Endothelial cell of umbilical vein (primary cell): ENCODE measurements around the gene PLS1. TPM values are rescaled to one million over a fixed set of nuclear protein-coding genes. Genes with fewer than 3 reads are reported as not detected.
A peak's percentile ranks its signal among the peaks of the same experiment; 100 is the strongest.

Experiments
- BruUV-seq: library from RNA; stranded (reverse); fragments of 400-500 nt; replicated peaks from 2 replicates; lab custom pipeline; 2021; lab: Mats Ljungman, UMichigan
- CTCF ChIA-PET: fragments of 300-600, 350-600 bp; sonication (Branson Sonifier 250); formaldehyde crosslinking; loops from one replicate; lab custom pipeline; 2021; ENCODE audit warnings: antibody characterized with exemption, inconsistent platforms; lab: Charles Lee
- POLR2A ChIA-PET: fragments of 300-600, 350-600 bp; sonication (Branson Sonifier 250); formaldehyde crosslinking; loops from one replicate; lab custom pipeline; 2021; ENCODE audit warnings: antibody characterized with exemption, inconsistent platforms; lab: Charles Lee
- DNase-seq: peaks from one replicate; pipeline ENCODE4 v3.0.0-alpha.2; 2011; ENCODE audit warnings: low read depth, low spot score
- FAIRE-seq: peaks from 2 replicates; lab custom pipeline; 2011; peaks lifted over from hg19 to GRCh38; lab: Jason Lieb, UNC
- H2AFZ ChIP-seq: 2 replicates; pipeline ENCODE4 v1.6.0; 2012; ENCODE audit warnings: low read depth, low read length, control low read depth, inconsistent platforms
- H3K27ac ChIP-seq: 2 replicates; pipeline ENCODE4 v1.5.1; 2011; ENCODE audit warnings: low read depth, mild to moderate bottlenecking, control low read depth, low read length, moderate library complexity; ENCODE audit not compliant: insufficient read depth
- H3K27me3 ChIP-seq, 2 experiments: 2 replicates each; pipeline versions ENCODE4 v1.6.0 to v1.6.1; 2011; ENCODE audit warnings: low read length in 2 of 2, mixed read lengths in 1 of 2; ENCODE audit not compliant: control insufficient read depth in 2 of 2, insufficient read depth in 2 of 2
- H3K36me3 ChIP-seq, 2 experiments: 2 replicates in 1 of 2; 3 replicates in 1 of 2; pipeline ENCODE4 v1.5.1; 2011; ENCODE audit warnings: low read length in 2 of 2, mild to moderate bottlenecking in 1 of 2, moderate library complexity in 1 of 2; ENCODE audit not compliant: control insufficient read depth in 2 of 2, insufficient read depth in 2 of 2; ENCODE audit errors: extremely low read depth in 1 of 2
- H3K4me1 ChIP-seq: 3 replicates; pipeline ENCODE4 v1.5.1; 2011; ENCODE audit warnings: mild to moderate bottlenecking, low read length; ENCODE audit not compliant: control insufficient read depth, insufficient read depth; ENCODE audit errors: extremely low read depth
- H3K4me2 ChIP-seq: 2 replicates; pipeline ENCODE4 v1.6.1; 2011; ENCODE audit warnings: low read length, control low read depth, mixed read lengths; ENCODE audit not compliant: insufficient read depth
- H3K4me3 ChIP-seq, 3 experiments: fragments of 200-600 bp in 1 of 3; sonication (generic), shearing (Covaris generic) in 1 of 3; replicated peaks in 1 of 3; 2 replicates each; pipeline ENCODE4 v1.5.1; 2011 to 2016; ENCODE audit warnings: control low read depth in 3 of 3, low read length in 3 of 3, mild to moderate bottlenecking in 2 of 3, inconsistent platforms in 1 of 3, low read depth in 1 of 3, moderate library complexity in 1 of 3; ENCODE audit not compliant: insufficient read depth in 1 of 3
- H3K79me2 ChIP-seq: 2 replicates; pipeline ENCODE4 v1.6.0; 2012; ENCODE audit warnings: low read length, inconsistent platforms; ENCODE audit not compliant: control insufficient read depth, insufficient read depth
- H3K9ac ChIP-seq: replicated peaks from 2 replicates; pipeline ENCODE3; 2011; ENCODE audit warnings: low read length, control low read depth; ENCODE audit not compliant: insufficient read depth; ENCODE audit errors: extremely low read depth
- H3K9me1 ChIP-seq: replicated peaks from 3 replicates; pipeline ENCODE4 v1.6.0; 2011; ENCODE audit warnings: mild to moderate bottlenecking, low read length; ENCODE audit not compliant: control insufficient read depth, insufficient read depth; ENCODE audit errors: extremely low read depth
- H3K9me3 ChIP-seq: replicated peaks from 2 replicates; pipeline ENCODE4 v1.5.1; 2012; ENCODE audit warnings: low read length, inconsistent platforms; ENCODE audit not compliant: control insufficient read depth, insufficient read depth
- H4K20me1 ChIP-seq: replicated peaks from 2 replicates; pipeline ENCODE3; 2011; ENCODE audit warnings: mild to moderate bottlenecking, low read length; ENCODE audit not compliant: control insufficient read depth, insufficient read depth; ENCODE audit errors: extremely low read depth
- EZH2 ChIP-seq: IDR thresholded peaks from 2 replicates; pipeline ENCODE4 v1.6.1; 2012; ENCODE audit warnings: borderline replicate concordance, low read depth, mild to moderate bottlenecking, moderate library complexity, low read length, inconsistent platforms; ENCODE audit not compliant: severe bottlenecking
- FOS ChIP-seq: IDR thresholded peaks from 2 replicates; pipeline ENCODE4 v1.6.1; 2011; ENCODE audit warnings: mild to moderate bottlenecking, low read length, moderate library complexity, borderline replicate concordance; ENCODE audit not compliant: insufficient read depth
- MYC ChIP-seq: IDR thresholded peaks from one replicate; pipeline ENCODE4 v1.6.1; 2011; ENCODE audit warnings: mild to moderate bottlenecking, low read depth, low read length
- POLR2A ChIP-seq: IDR thresholded peaks from 2 replicates; pipeline ENCODE4 v1.6.1; 2012; ENCODE audit warnings: low read depth, mild to moderate bottlenecking, control low read depth, low read length
- dilution Hi-C: fragments of 300-500 bp; cut with MboI; formaldehyde crosslinking; loops from one replicate; pipeline ENCODE4 v1.15.0; 2019; ENCODE audit warnings: low sequenced_read_pairs; ENCODE audit not compliant: extremely low pct_ligation_motif_present
- intact Hi-C: fragments of 100-400 bp; cut with micrococcal nuclease; formaldehyde crosslinking; loops from one replicate; pipeline ENCODE4 v1.10.0; 2022
- polyA plus RNA-seq, 4 experiments: library from polyadenylated mRNA; depleted of rRNA in 3 of 4; stranded (reverse) in 3 of 4; unstranded in 1 of 4; fragments of >200 nt; gene quantifications; 2 replicates each; pipeline versions ENCODE4 v1.2.1 to v1.2.3, GENCODE V29; 2011 to 2012; ENCODE audit warnings: missing spikeins in 1 of 4
- total RNA-seq: library from RNA; stranded (reverse); gene quantifications from 2 replicates; pipeline ENCODE4 v1.2.3, GENCODE V29; 2021
- TF ChIP-seq, protein P1 (sequence below): IDR thresholded peaks from 2 replicates; pipeline ENCODE4 v1.6.1; 2011; ENCODE audit not compliant: insufficient read depth, insufficient read length

Gene PLS1
- total and polyA plus RNA-seq, 2 donors (not counting 3 experiments of a cell fraction or from before 2014, with no cell fraction given) = 0.59 to 1.3 TPM

DNA sequence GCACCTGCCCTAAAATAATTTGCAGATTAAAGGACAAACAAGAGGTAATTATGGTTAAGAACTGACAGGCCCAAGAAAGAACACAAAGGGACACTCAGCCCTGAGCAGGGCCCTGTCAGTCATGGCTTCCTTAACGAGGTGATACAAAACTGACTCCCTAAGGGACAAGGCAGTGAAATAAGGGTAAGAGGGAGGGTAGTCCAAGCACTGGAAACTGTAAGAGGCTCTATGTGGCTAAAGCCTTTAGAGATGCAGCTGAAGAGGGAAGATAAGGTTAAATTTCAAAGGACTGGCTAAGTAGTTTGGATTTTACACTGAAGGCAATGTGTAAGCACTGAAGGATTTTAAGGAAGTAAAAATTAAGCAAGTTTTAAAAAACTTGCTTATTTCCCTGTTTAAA lies 21.5 kb upstream of the PLS1 start:
- intact Hi-C loops (no loop called here), dilution Hi-C loops (no loop called here)
- Histone ChIP-seq H4K20me1 (no peaks in the 10 kb centered on the region), H3K79me2 (peaks cover 50% of the 10 kb centered on the region), H3K27me3 (no peaks in the 10 kb centered on the region), H3K4me3 (no peak overlapping the region), H3K36me3 (no peaks in the 10 kb centered on the region), H2AFZ (no peak overlapping the region), H3K9me1 (no peaks in the 10 kb centered on the region), H3K9ac (no peak overlapping the region), H3K9me3 (no peaks in the 10 kb centered on the region), H3K27ac (no peak overlapping the region), H3K4me2 (no peak overlapping the region), H3K4me1 (peaks cover 15% of the 10 kb centered on the region)
- no peak for TF ChIP-seq EZH2
- TF ChIP-seq MYC = no peak
- TF ChIP-seq, protein P1, sequence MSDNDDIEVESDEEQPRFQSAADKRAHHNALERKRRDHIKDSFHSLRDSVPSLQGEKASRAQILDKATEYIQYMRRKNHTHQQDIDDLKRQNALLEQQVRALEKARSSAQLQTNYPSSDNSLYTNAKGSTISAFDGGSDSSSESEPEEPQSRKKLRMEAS = no peak
- no peak for DNase-seq
- no peak for FAIRE-seq
- CTCF ChIA-PET = interaction anchor here (1.0 kb wide), 1 partner anchor 12 kb away, joined by 3 read pairs; no protein-coding TSS in a partner anchor
- POLR2A ChIA-PET = no interaction called here
- BruUV-seq = no TSS peak

DNA sequence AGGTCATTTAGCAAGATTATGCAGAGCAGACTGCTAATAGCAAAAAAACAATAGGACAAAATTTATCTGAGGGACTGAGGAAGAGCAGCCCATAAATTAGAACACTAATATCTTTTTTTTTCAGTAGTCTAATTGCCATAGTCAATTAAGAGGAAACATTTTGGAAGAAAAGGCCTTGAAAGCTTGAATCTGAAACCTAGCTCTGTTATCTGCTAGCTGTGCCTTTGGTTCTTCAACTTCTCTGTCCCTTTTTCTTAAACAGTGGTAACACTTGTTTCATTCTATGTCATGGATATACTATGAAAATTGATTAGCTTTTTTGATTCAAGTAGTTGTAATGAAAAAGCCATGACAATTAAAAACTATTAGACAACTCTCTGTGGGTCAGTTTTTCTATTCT lies 19.4 kb upstream of the PLS1 start:
- Histone ChIP-seq H3K9me3 (no peaks in the 10 kb centered on the region), H2AFZ (no peak overlapping the region), H4K20me1 (no peaks in the 10 kb centered on the region), H3K9ac (no peak overlapping the region), H3K27me3 (peaks cover 4 to 6% of the 10 kb centered on the region in 2 experiments), H3K4me2 (peak overlapping the region; percentile 16), H3K36me3 (no peaks in the 10 kb centered on the region), H3K79me2 (peaks cover 50% of the 10 kb centered on the region), H3K27ac (no peak overlapping the region), H3K4me3 (no peak overlapping the region), H3K4me1 (peaks cover 15% of the 10 kb centered on the region), H3K9me1 (no peaks in the 10 kb centered on the region)
- TF ChIP-seq POLR2A (no peak), FOS (no peak)
- DNase-seq (no peak), FAIRE-seq (no peak)
- no TSS peak for BruUV-seq
- dilution Hi-C loops = no loop called here
- intact Hi-C loops = no loop called here
- ChIA-PET POLR2A (no interaction called here), CTCF (interaction anchor here (0.7 to 1.4 kb wide), 4 partner anchors 10 to 408 kb away, joined by 3 to 8 read pairs (median 3); no protein-coding TSS in a partner anchor)
